HCT116 (cell line): Measurements from ENCODE around the gene ZNF138.

ENCODE experiments used
- EGR1 ChIP-seq: IDR thresholded peaks from 2 replicates; pipeline ENCODE4 v1.6.1; 2012; ENCODE audit warnings: low read depth
- POLR2A ChIP-seq: IDR thresholded peaks from 2 replicates; pipeline ENCODE4 v1.7.0; 2011; ENCODE audit warnings: borderline replicate concordance; ENCODE audit not compliant: insufficient read depth, insufficient read length; ENCODE audit errors: extremely low read depth
- TF ChIP-seq, protein P1 (sequence below): IDR thresholded peaks from 2 replicates; pipeline ENCODE4 v1.6.1; 2012; ENCODE audit warnings: low read depth
- TF ChIP-seq, protein P2 (sequence below), 3 experiments: fragments of 200-600 bp in 1 of 3; sonication (generic) in 1 of 3; IDR thresholded peaks in 2 of 3; conservative IDR thresholded peaks in 1 of 3; 2 replicates each; pipeline ENCODE4 v1.5.1; 2012 to 2017; ENCODE audit warnings: low read depth in 2 of 3, low read length in 2 of 3, antibody characterized with exemption in 1 of 3, borderline replicate concordance in 1 of 3, control low read depth in 1 of 3, mild to moderate bottlenecking in 1 of 3, mixed read lengths in 1 of 3, mixed run types in 1 of 3, moderate library complexity in 1 of 3; ENCODE audit not compliant: insufficient read depth in 1 of 3

DNA sequence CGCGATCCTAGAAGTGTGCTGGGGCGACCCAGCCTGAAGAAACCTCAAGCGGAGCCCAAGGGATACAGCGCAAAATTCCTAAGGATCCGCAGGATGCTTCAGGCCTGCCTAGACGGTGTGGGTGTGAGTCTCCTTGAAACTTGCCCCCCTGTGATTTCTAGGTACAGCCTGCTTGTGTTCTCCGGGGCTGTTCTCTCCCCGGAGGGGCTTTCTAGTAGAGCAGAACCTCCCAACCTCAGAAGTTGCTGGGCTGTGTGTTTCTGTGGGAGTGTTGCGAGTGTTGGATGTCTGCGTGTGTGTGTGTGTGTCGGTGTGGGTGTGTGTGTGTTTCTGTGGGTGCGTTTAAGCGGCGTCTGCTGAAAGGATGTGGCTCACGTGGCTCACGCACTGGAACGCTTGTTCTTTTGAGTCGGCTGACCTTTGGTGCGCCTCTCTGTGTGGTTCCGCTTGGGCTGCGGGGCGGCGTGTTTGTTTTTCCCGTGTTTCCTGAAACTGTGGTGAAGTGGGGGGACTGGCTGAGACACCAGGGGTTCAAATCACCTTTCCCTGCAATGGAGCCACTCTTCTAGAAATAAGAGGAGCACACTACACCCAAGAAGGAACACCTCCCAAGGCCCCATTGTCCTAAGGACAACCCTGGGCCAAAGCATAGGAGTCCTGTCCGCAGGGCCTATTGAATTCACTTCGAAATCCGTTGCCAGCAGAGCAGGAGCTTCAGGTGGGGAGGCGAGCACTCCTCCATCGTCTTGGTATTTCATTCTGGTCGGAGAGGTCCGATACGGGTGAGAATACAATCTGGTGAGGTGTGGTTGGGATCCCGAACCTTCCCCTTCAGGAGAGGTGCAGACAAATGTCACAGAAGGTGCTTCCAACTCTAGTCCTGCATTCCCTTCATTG, 83.7 kb downstream of the ZNF138 start:
- no peak for TF ChIP-seq EGR1
- TF ChIP-seq, protein P1, sequence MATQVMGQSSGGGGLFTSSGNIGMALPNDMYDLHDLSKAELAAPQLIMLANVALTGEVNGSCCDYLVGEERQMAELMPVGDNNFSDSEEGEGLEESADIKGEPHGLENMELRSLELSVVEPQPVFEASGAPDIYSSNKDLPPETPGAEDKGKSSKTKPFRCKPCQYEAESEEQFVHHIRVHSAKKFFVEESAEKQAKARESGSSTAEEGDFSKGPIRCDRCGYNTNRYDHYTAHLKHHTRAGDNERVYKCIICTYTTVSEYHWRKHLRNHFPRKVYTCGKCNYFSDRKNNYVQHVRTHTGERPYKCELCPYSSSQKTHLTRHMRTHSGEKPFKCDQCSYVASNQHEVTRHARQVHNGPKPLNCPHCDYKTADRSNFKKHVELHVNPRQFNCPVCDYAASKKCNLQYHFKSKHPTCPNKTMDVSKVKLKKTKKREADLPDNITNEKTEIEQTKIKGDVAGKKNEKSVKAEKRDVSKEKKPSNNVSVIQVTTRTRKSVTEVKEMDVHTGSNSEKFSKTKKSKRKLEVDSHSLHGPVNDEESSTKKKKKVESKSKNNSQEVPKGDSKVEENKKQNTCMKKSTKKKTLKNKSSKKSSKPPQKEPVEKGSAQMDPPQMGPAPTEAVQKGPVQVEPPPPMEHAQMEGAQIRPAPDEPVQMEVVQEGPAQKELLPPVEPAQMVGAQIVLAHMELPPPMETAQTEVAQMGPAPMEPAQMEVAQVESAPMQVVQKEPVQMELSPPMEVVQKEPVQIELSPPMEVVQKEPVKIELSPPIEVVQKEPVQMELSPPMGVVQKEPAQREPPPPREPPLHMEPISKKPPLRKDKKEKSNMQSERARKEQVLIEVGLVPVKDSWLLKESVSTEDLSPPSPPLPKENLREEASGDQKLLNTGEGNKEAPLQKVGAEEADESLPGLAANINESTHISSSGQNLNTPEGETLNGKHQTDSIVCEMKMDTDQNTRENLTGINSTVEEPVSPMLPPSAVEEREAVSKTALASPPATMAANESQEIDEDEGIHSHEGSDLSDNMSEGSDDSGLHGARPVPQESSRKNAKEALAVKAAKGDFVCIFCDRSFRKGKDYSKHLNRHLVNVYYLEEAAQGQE: no peak
- no peak for TF ChIP-seq POLR2A
- TF ChIP-seq, protein P2, sequence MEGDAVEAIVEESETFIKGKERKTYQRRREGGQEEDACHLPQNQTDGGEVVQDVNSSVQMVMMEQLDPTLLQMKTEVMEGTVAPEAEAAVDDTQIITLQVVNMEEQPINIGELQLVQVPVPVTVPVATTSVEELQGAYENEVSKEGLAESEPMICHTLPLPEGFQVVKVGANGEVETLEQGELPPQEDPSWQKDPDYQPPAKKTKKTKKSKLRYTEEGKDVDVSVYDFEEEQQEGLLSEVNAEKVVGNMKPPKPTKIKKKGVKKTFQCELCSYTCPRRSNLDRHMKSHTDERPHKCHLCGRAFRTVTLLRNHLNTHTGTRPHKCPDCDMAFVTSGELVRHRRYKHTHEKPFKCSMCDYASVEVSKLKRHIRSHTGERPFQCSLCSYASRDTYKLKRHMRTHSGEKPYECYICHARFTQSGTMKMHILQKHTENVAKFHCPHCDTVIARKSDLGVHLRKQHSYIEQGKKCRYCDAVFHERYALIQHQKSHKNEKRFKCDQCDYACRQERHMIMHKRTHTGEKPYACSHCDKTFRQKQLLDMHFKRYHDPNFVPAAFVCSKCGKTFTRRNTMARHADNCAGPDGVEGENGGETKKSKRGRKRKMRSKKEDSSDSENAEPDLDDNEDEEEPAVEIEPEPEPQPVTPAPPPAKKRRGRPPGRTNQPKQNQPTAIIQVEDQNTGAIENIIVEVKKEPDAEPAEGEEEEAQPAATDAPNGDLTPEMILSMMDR (IDR thresholded peaks at IDR 0.05 in 2 of 3, conservative IDR thresholded peaks at IDR 0.05 in 1 of 3; ENCODE audit: borderline replicate concordance in 1 of 3, insufficient read depth in 1 of 3, low read depth in 2 of 3, low read length in 2 of 3): no peak
